HepG2 (cell line): ENCODE data around the gene VAC14. TPM values are rescaled to one million over a fixed set of nuclear protein-coding genes. Genes with fewer than 3 reads are reported as not detected.

Source experiments
- ATF7-NPFF ChIP-seq: sonication (generic); formaldehyde crosslinking; IDR thresholded peaks from 2 replicates; pipeline ENCODE4 v1.8.1; 2023; ENCODE audit warnings: mild to moderate bottlenecking, low read depth, missing genetic modification reagents, moderate library complexity
- EP300 ChIP-seq, 3 experiments: sonication (generic) in 1 of 3; formaldehyde crosslinking in 1 of 3; IDR thresholded peaks; 2 replicates each; pipeline versions ENCODE4 v1.5.1 to v1.6.1; 2011 to 2020; ENCODE audit warnings: low read depth in 2 of 3, low read length in 2 of 3, borderline replicate concordance in 1 of 3, improper control_type of control experiment in 1 of 3, mild to moderate bottlenecking in 1 of 3, missing genetic modification reagents in 1 of 3, moderate library complexity in 1 of 3
- ETV6 ChIP-seq: sonication (generic); formaldehyde crosslinking; conservative IDR thresholded peaks from 2 replicates; pipeline ENCODE4 v1.4.0; 2020; ENCODE audit warnings: missing genetic modification reagents
- KLF16 ChIP-seq, 2 experiments: sonication (generic) in 1 of 2; formaldehyde crosslinking in 1 of 2; IDR thresholded peaks; 2 replicates each; pipeline versions ENCODE4 v1.6.1 to v1.8.0; 2016 to 2023; ENCODE audit warnings: missing genetic modification reagents in 2 of 2, missing compliant biosample characterization in 1 of 2
- MXD4 ChIP-seq: IDR thresholded peaks from 2 replicates; pipeline ENCODE4 v1.6.1; 2016; ENCODE audit warnings: mild to moderate bottlenecking, missing biosample characterization, missing genetic modification reagents
- PATZ1 ChIP-seq: sonication (generic); formaldehyde crosslinking; IDR thresholded peaks from 2 replicates; pipeline ENCODE4 v1.4.0; 2020; ENCODE audit warnings: missing genetic modification reagents
- PREB ChIP-seq: sonication (generic); formaldehyde crosslinking; IDR thresholded peaks from 2 replicates; pipeline ENCODE4 v1.4.0; 2020; ENCODE audit warnings: missing genetic modification reagents
- SP1 ChIP-seq, 2 experiments: fragments of 450-650 bp in 1 of 2; sonication (generic) in 1 of 2; formaldehyde crosslinking in 1 of 2; IDR thresholded peaks; 2 replicates each; pipeline versions ENCODE4 v1.4.0 to v1.6.1; 2016 to 2020; ENCODE audit warnings: missing genetic modification reagents in 1 of 2
- SP4 ChIP-seq: sonication (generic); formaldehyde crosslinking; IDR thresholded peaks from 2 replicates; pipeline ENCODE4 v1.8.1; 2023; ENCODE audit warnings: mild to moderate bottlenecking, missing genetic modification reagents
- SRSF4 ChIP-seq: fragments of 200-400 bp; formaldehyde crosslinking; IDR thresholded peaks from one replicate; pipeline ENCODE4 v1.6.1; 2018; ENCODE audit warnings: mild to moderate bottlenecking, low read depth, low read length, moderate library complexity; ENCODE audit not compliant: poor library complexity, severe bottlenecking
- TERF1 ChIP-seq: sonication (generic); formaldehyde crosslinking; IDR thresholded peaks from 2 replicates; pipeline ENCODE4 v1.8.0; 2022; ENCODE audit warnings: mild to moderate bottlenecking, missing genetic modification reagents, moderate library complexity
- ZBTB4 ChIP-seq: sonication (generic); formaldehyde crosslinking; IDR thresholded peaks from 2 replicates; pipeline ENCODE4 v1.4.0; 2020; ENCODE audit warnings: missing genetic modification reagents, mild to moderate bottlenecking, borderline replicate concordance
- ZNF143 ChIP-seq: sonication (generic); formaldehyde crosslinking; IDR thresholded peaks from 2 replicates; pipeline ENCODE4 v1.4.0; 2020; ENCODE audit warnings: missing genetic modification reagents
- ZNF264 ChIP-seq: sonication (generic); formaldehyde crosslinking; IDR thresholded peaks from 2 replicates; pipeline ENCODE4 v1.4.0; 2020; ENCODE audit warnings: missing genetic modification reagents
- ZNF331 ChIP-seq: sonication (generic); formaldehyde crosslinking; IDR thresholded peaks from 2 replicates; pipeline ENCODE4 v1.4.0; 2020; ENCODE audit warnings: missing genetic modification reagents
- ZNF362 ChIP-seq: sonication (generic); formaldehyde crosslinking; IDR thresholded peaks from 2 replicates; pipeline ENCODE4 v1.4.0; 2020; ENCODE audit warnings: missing genetic modification reagents, mild to moderate bottlenecking, borderline replicate concordance
- ZNF367 ChIP-seq: sonication (generic); formaldehyde crosslinking; IDR thresholded peaks from 2 replicates; pipeline ENCODE4 v1.4.0; 2020; ENCODE audit warnings: missing genetic modification reagents, borderline replicate concordance
- ZNF383 ChIP-seq: sonication (generic); formaldehyde crosslinking; IDR thresholded peaks from 2 replicates; pipeline ENCODE4 v1.4.0; 2020; ENCODE audit warnings: missing genetic modification reagents, mild to moderate bottlenecking, borderline replicate concordance
- ZNF547 ChIP-seq: sonication (generic); formaldehyde crosslinking; IDR thresholded peaks from 2 replicates; pipeline ENCODE4 v1.5.1; 2020; ENCODE audit warnings: mild to moderate bottlenecking, missing genetic modification reagents
- ZNF772 ChIP-seq: sonication (generic); formaldehyde crosslinking; IDR thresholded peaks from 2 replicates; pipeline ENCODE4 v1.5.0; 2020; ENCODE audit warnings: mild to moderate bottlenecking, missing genetic modification reagents
- ZNF850 ChIP-seq: sonication (generic); formaldehyde crosslinking; conservative IDR thresholded peaks from 2 replicates; pipeline ENCODE4 v1.9.0; 2021; ENCODE audit warnings: mild to moderate bottlenecking, missing genetic modification reagents
- polyA plus RNA-seq, 8 experiments: library from polyadenylated mRNA; depleted of rRNA in 3 of 8; stranded (reverse) in 7 of 8; unstranded in 1 of 8; fragments of >200 nt; fragmentation: Illumina TruSeq in 4 of 8; extraction: Trizol in 4 of 8; gene quantifications; 2 replicates each; pipeline versions ENCODE4 v1.2.1 to v1.2.3, GENCODE V29; 2011 to 2016; ENCODE audit warnings: low read depth in 4 of 8, missing spikeins in 1 of 8, mixed read lengths in 1 of 8; ENCODE audit not compliant: insufficient read depth in 1 of 8
- total RNA-seq, 5 experiments: library from RNA; depleted of rRNA; stranded (reverse); fragments of >200 nt; fragmentation: Illumina TruSeq; extraction: Trizol; gene quantifications; 2 replicates each; pipeline ENCODE4 v1.2.3, GENCODE V29; 2016; ENCODE audit warnings: low read depth in 1 of 5

VAC14 gene
- total and polyA plus RNA-seq, 2 of the 13 experiments (the other 11 are each of a cell fraction or from before 2014, with no cell fraction given), result 23.5 to 24.6 TPM

GRCh38 chr16:70723740-70724145, 77.2 kb downstream of the VAC14 start (continued):
- TF ChIP-seq KLF16 (CRISPR knock-in tag; IDR thresholded peaks at IDR 0.05), result no peak
- no peak for TF ChIP-seq ZNF143 (CRISPR knock-in tag)
- no peak for TF ChIP-seq ZNF362
- peak; percentile 8; the same call in 1 of the 2 replicates for TF ChIP-seq TERF1 (CRISPR knock-in tag)
- no peak for TF ChIP-seq MXD4 (CRISPR knock-in tag)
- no peak for TF ChIP-seq ZNF367
- TF ChIP-seq EP300 (IDR thresholded peaks at IDR 0.05; ENCODE audit: low read depth in 2 of 2, low read length in 2 of 2), result no peak
- TF ChIP-seq EP300 (CRISPR knock-in tag; IDR thresholded peaks at IDR 0.05; ENCODE audit: borderline replicate concordance), result no peak
- no peak for TF ChIP-seq ZNF264
- peak; percentile 26 for TF ChIP-seq ZNF547 (CRISPR knock-in tag)
- TF ChIP-seq ZBTB4 (CRISPR knock-in tag), result 0 out of 2 replicates have a peak, but pooled peaks have one; percentile 80
- 0 out of 2 replicates have a peak, but pooled peaks have one; percentile 12 for TF ChIP-seq ETV6 (CRISPR knock-in tag)
- no peak for TF ChIP-seq SP1 (IDR thresholded peaks at IDR 0.05)
- TF ChIP-seq SP1 (CRISPR knock-in tag; IDR thresholded peaks at IDR 0.05), result no peak
- peak; percentile 59 for TF ChIP-seq SP4 (CRISPR knock-in tag)
- TF ChIP-seq ZNF383 (CRISPR knock-in tag), result no peak
- TF ChIP-seq ZNF331, result no peak
- no peak; the same call in 1 of the 2 replicates for TF ChIP-seq PATZ1 (CRISPR knock-in tag)
- TF ChIP-seq ATF7-NPFF, result 0 out of 2 replicates have a peak, but pooled peaks have one; percentile 53
- no peak for TF ChIP-seq ZNF850 (CRISPR knock-in tag)
- TF ChIP-seq SRSF4, result no peak
- no peak for TF ChIP-seq PREB (CRISPR knock-in tag)
- TF ChIP-seq ZNF772 (CRISPR knock-in tag), result 0 out of 2 replicates have a peak, but pooled peaks have one; percentile 28
